Gastroesophageal sphincter (tissue), 3 donors: ENCODE data around the gene ZMYND19.

Experiments
- CTCF ChIP-seq, 4 experiments: fragments of 200-600 bp in 2 of 4; fragments of 450-650 bp in 2 of 4; sonication (generic) in 1 of 4; IDR thresholded peaks; one replicate each; pipeline ENCODE4 v1.5.1; 2017 to 2019; ENCODE audit warnings: antibody characterized with exemption in 4 of 4, mild to moderate bottlenecking in 2 of 4, moderate library complexity in 2 of 4
- EP300 ChIP-seq: sonication (generic); formaldehyde crosslinking; IDR thresholded peaks from one replicate; pipeline ENCODE4 v1.6.1; 2017; ENCODE audit warnings: antibody characterized with exemption, mild to moderate bottlenecking
- POLR2A ChIP-seq, 2 donors: fragments of 450-650 bp; IDR thresholded peaks; one replicate each; pipeline ENCODE4 v1.6.1; 2017; ENCODE audit warnings: antibody characterized with exemption in 2 of 2, mild to moderate bottlenecking in 2 of 2, moderate library complexity in 1 of 2
- POLR2AphosphoS5 ChIP-seq: sonication (generic); formaldehyde crosslinking; IDR thresholded peaks from one replicate; pipeline ENCODE4 v1.6.1; 2017; ENCODE audit warnings: antibody characterized with exemption

DNA sequence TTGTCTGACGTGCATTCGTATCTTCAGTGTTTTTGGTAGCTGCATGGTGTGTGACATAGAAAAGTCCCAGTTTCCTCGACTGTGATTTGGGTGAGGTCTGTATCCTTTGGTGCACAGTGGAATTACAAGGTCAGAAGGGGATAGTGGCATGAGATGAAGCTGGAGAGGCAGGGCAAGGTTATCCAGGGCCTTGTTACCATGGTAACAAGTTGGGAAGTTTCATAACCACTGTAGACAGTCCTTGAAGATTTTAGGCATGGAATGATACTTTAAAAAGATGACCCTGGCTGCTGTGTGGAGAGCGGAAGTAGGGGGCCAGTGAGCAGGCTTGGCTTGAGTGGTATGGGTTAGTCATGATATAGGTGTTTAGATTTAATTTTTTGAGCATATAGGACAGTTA lies 40.4 kb upstream of the ZMYND19 start:
- TF ChIP-seq CTCF (IDR thresholded peaks at IDR 0.05) = no peak
- no peak for TF ChIP-seq POLR2AphosphoS5
- no peak for TF ChIP-seq POLR2A (IDR thresholded peaks at IDR 0.05)
- no peak for TF ChIP-seq EP300
